ENCODE results near the gene TSPAN17.

The TSPAN17 gene

GRCh38 chr5:176643491-176644219 lies 3.6 kb upstream of the TSPAN17 start:
- no peak for DNase-seq

GRCh38 chr5:176644294-176644693 lies 3.0 kb upstream of the TSPAN17 start:
- DNase-seq = no peak

DNA sequence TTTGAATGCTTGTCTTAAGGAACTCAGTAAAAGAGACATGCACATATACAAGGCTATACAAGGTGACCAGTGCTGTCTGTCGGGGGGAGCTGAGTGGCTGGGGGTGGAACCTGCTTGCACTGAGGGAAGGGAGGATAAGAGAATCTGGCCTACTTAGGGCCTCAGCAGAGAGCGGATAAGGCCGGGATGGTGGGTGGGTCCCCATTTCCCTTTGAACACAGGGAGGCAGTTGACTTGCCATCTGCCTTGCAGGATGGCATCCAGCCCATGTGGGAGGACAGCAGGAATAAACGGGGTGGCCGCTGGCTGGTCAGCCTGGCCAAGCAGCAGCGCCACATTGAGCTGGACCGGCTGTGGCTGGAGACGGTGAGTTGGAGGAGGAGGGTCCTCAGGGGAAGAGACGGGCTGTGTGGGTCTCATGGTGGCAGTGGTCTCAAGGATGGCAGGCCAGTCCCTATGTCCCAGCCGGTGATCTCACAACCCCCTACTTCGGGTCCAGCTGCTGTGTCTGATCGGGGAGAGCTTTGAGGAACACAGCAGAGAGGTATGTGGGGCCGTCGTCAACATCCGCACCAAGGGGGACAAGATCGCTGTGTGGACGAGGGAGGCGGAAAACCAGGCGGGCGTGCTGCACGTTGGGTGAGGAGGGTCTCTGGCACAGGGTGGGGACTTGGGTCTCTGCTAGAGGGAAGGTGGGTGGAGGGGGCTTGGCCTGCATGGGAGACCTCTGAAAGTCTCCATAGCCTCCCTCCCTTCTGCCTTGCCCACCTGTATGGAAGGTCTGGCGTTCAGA lies 2.2 kb upstream of the TSPAN17 start:
- DNase-seq = no peak

GRCh38 chr5:176646049-176646706 lies 1.1 kb upstream of the TSPAN17 start:
- DNase-seq = no peak

DNA sequence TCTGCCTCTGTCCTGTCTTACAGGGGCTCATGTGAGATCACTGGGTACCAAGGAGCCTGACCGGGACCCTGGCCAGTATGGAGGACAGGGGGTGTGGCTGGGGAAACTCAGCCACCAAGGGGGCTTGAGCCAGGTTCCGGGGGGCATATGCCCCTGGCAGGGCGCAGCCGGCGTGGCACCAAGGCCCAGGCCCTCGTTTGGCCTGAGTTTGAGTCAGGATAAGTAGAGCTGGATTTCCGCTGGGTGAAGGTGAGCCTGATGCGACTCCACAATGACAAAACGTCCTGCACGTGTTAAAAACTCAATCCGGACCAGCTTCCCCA lies 616 bp upstream of the TSPAN17 start:
- DNase-seq = no peak

- DNase-seq = peak; percentile 1
Measured at GRCh38 chr5:176647843-176648473, 674 bp downstream of the TSPAN17 start.

GRCh38 chr5:176648474-176649194 lies 1.4 kb downstream of the TSPAN17 start:
- no peak for DNase-seq

DNA sequence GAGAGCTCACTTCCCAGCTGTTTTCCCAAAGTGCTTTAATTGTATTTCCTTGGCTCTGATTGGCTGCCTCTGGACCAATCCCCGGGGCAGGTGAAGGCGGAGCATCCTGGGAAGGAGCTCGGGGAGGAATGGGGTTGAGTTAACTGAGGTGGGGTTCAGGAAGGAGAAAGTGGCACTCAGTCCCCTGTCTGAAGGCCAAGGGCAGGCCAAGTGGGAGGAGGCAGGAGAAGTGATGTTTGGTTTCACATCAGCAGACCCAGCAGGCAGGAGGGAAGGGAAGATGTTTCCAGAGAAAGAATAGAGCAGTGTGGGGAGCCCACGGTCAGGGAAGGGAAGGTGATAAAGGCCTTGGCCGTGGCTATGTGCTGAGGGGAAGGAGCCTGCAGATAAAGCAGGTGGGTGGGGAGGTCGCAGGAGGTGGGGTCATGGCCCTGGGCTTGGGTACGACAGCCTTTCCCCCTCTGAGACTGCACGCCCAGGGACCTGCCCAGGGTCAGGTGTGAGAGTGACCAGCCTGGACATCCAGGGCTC lies 3.1 kb downstream of the TSPAN17 start:
- no peak for DNase-seq

- DNase-seq = no peak
Measured at GRCh38 chr5:176651472-176651980, 4.2 kb downstream of the TSPAN17 start.

DNA sequence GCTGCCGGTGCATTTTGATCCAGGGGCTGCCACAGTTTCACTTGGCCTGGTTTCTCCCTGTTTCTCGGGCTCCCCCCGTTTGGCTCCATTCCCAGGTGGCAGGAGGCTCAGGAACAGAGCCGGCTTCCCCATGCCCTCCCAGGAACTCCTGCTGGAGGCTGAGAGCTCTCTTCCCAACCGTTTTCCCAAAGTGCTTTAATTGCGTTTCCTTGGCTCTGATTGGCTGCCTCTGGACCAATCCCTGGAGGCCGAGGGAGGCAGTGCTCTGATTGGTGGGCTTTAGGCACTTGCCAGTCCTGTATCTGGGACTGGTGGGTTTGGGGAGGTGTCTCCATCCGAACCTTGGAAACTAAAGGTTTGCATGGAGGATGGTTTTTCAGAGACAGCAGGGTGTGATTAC lies 4.9 kb downstream of the TSPAN17 start:
- DNase-seq = no peak

GRCh38 chr5:176653401-176654385 lies 6.4 kb downstream of the TSPAN17 start:
- peak; percentile 3 for DNase-seq

DNA sequence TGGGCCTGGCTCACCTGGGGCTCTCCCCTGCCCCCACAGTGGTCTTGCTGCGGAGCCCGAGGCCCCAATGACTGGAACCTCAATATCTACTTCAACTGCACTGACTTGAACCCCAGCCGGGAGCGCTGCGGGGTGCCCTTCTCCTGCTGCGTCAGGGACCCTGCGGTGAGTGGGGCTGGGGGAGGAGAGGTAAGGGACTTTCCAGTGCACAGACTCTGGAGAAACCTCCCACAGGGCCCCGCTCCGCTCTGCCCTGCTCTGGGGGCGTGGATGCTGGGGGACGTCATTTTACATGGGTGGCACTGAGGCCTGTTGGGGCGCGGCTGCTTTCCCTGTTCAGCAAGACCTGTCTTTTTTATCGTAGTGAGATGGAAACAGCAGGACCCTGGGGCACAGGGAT lies 7.6 kb downstream of the TSPAN17 start:
- DNase-seq = no peak

DNA sequence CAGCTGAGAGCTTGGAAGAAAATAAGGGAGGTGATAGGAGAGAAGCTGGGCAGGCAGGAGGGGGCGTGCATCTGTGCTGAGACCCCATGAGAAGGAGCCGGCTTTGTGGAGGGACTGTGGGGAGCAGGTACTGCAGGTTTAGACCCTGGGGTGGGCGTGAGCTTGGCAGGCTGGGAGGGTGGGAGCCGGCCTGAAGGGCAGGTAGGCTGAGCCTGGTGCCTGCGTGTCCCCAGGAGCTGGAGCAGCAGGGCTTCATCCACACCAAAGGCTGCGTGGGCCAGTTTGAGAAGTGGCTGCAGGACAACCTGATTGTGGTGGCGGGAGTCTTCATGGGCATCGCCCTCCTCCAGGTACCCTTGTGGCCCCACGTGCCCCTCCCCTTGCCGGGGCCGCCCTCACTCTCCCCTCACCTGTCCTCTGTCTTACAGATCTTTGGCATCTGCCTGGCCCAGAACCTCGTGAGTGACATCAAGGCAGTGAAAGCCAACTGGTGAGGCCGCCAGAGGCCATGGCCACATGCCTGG lies 9.2 kb downstream of the TSPAN17 start:
- DNase-seq = no peak

DNA sequence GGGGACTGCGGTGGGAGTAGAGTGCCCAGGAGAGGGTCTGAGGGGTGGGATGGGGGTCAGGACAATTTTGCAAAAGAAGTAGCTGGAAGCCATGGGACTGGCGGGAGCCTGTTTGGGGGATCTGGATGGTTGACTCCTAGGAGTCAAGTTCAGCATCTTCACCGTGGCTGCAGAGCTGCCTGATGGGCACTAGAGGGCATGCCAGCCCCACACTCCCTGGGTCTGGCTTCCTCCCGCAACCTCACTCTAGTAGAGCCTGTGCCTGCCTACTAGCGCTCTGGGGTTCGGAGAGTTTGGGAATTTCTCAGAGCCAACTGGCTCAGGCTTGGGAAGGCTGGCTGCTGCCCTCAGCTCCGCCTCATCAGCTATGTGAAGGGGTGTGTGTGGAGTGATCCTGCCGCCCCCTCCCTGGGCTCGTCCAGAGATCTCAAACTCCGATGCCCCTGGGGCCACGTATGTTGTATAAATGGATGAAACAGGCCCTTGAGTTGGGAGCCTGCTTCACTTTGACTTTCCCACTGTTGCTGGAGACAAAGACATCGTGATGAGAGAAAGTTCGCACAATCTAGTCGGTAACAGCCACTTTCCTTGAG lies 10.8 kb downstream of the TSPAN17 start:
- peak; percentile 39 for DNase-seq

DNA sequence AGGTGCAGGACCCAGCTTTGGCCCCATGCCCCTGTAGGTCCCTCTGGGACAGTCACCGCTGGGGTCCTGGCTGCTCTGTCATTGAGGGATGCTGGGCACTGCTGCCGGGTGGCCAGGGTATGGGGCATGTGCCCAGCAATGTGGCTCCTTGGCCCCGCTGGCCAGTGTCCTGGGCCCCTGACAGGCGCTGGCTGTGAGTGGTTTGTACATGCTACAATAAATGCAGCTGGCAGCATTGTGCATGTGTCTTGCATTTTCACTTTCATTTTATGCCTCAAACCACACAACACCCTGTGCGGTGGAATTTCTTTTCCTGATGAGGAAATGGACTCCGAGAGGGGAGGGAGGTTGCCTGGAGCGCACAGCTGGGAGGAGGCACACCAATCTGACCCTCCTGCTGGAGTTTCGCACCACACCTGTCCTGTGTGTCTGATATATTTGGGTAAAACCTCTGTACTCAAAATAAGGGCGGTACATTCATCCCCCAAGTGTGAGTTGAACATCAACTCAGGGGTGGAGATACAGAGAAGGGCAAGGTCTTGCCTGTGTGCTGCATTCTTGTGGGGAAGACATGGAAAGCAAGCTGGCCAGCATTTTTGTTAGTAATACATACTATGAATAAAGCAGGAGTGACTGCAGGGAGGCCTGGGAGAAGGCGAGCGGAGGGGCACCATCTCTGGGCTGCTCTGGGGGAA lies 11.7 kb downstream of the TSPAN17 start:
- peak; percentile 0 for DNase-seq

GRCh38 chr5:176659512-176659839 lies 12.2 kb downstream of the TSPAN17 start:
- no peak for DNase-seq

DNA sequence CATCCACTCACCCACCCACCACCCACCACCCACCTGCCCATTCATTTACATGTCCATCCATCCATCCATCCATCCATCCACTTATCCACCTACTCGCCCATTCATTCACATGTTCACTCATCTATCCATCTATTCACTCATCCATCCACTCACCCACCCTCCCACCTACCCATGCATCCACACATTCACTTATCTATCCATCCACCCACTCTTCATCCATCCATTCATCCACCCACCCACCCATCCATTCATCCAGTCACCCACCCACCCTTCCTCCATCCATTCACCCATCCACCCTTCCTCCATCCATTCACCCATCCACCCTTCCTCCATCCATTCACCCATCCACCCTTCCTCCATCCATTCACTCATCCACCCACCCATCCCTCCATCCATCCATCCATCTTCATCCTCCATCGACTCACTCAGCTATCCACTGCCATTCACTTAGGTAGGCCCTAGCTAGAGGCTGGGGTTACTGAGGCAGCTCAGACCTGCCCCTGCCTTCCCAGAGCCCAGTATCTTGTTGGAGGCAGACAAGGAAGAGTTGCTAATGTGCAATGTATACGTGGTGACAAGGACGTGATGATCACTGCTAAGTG lies 12.7 kb downstream of the TSPAN17 start:
- DNase-seq = no peak

GRCh38 chr5:176660530-176660859 lies 13.2 kb downstream of the TSPAN17 start:
- DNase-seq = no peak

DNA sequence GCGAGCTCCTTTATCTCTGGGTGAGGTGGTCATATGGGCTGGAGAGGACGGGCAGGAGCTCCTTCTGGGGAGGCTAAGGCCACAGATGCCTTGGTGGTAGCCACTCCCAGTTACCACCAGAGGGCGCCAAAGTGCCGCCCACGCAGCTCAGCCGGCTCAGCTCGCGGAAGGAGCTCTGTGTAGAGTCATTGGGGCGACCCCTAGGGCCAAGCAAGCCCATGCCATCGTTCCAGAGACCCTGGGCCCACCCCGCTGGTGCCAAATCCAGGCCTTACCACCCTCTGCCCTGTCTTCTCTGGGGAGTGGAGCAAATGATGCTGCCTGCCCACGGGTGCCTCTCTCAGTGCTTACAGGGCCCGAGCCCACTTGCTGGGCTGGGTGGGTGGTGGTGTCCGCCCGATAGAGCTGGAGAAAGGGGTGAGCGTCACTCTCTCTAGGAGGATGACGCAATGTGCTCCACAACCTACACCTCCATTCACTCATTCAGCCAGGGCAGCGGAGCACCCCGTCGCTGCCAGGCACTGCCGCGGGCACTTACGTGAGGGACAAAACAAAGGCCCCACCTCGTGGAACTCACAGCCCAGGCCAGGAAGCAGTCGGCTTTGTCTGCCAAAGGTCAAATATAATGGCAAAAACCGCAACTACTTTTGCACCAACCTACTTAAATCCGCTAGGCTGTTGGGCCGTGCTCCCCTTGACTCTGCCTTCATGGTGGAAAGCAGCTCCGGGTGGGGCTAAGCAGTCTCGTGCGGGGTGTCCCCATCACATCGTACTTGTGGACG lies 13.8 kb downstream of the TSPAN17 start:
- DNase-seq = peak; percentile 65
